ENCODE data around the gene NDFIP2.

DNA sequence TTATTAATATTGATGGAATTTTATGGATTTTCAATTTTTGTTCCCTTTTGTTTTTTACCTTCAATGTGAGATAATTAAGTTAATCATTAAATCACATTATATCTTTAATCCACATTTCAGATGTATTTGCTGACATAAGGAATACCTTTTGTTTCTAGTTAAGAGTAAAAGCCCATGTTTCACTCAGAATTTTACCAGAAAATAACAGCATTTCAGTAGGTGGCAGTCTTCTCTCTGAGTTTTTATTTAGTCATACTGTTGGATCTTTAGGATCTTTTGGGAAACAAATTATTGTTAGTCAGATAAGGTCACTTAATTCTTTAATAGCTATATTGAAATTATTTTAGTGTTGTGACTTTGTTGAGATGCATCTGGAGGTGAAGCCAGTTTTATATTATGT, 67.9 kb downstream of the NDFIP2 start:
- no peak for TF ChIP-seq ZFP3 (CRISPR knock-in tag; IDR thresholded peaks at IDR 0.05)
- TF ChIP-seq ZC3H10 (CRISPR knock-in tag; IDR thresholded peaks at IDR 0.05), result no peak
- TF ChIP-seq ZNF565 (CRISPR knock-in tag; conservative IDR thresholded peaks at IDR 0.05; ENCODE audit: low read depth), result no peak
- TF ChIP-seq, protein P1, sequence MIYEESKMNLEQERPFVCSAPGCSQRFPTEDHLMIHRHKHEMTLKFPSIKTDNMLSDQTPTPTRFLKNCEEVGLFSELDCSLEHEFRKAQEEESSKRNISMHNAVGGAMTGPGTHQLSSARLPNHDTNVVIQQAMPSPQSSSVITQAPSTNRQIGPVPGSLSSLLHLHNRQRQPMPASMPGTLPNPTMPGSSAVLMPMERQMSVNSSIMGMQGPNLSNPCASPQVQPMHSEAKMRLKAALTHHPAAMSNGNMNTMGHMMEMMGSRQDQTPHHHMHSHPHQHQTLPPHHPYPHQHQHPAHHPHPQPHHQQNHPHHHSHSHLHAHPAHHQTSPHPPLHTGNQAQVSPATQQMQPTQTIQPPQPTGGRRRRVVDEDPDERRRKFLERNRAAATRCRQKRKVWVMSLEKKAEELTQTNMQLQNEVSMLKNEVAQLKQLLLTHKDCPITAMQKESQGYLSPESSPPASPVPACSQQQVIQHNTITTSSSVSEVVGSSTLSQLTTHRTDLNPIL (CRISPR knock-in tag; IDR thresholded peaks at IDR 0.05; ENCODE audit: low read depth), result no peak
- TF ChIP-seq TOX (CRISPR knock-in tag; IDR thresholded peaks at IDR 0.05; ENCODE audit: borderline replicate concordance), result no peak
- TF ChIP-seq, protein P2, sequence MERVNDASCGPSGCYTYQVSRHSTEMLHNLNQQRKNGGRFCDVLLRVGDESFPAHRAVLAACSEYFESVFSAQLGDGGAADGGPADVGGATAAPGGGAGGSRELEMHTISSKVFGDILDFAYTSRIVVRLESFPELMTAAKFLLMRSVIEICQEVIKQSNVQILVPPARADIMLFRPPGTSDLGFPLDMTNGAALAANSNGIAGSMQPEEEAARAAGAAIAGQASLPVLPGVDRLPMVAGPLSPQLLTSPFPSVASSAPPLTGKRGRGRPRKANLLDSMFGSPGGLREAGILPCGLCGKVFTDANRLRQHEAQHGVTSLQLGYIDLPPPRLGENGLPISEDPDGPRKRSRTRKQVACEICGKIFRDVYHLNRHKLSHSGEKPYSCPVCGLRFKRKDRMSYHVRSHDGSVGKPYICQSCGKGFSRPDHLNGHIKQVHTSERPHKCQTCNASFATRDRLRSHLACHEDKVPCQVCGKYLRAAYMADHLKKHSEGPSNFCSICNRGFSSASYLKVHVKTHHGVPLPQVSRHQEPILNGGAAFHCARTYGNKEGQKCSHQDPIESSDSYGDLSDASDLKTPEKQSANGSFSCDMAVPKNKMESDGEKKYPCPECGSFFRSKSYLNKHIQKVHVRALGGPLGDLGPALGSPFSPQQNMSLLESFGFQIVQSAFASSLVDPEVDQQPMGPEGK (CRISPR knock-in tag; IDR thresholded peaks at IDR 0.05; ENCODE audit: borderline replicate concordance), result no peak
- TF ChIP-seq ZFP30 (CRISPR knock-in tag; IDR thresholded peaks at IDR 0.05), result no peak
